Stomach (tissue), 4 donors: ENCODE measurements around the gene STEAP2.

Experiments
- CTCF ChIP-seq, 7 experiments: fragments of 450-650 bp in 4 of 7; fragments of 200-600 bp in 3 of 7; sonication (generic) in 3 of 7; IDR thresholded peaks; one replicate each; pipeline ENCODE4 v1.5.1; 2016 to 2019; ENCODE audit warnings: antibody characterized with exemption in 7 of 7, control low read depth in 2 of 7, mild to moderate bottlenecking in 1 of 7
- EP300 ChIP-seq: sonication (generic); formaldehyde crosslinking; IDR thresholded peaks from one replicate; pipeline ENCODE4 v1.6.1; 2017; ENCODE audit warnings: antibody characterized with exemption
- POLR2A ChIP-seq, 4 donors: fragments of 450-650 bp; IDR thresholded peaks; one replicate each; pipeline ENCODE4 v1.6.1; 2016; ENCODE audit warnings: antibody characterized with exemption in 4 of 4, control low read depth in 2 of 4, mild to moderate bottlenecking in 1 of 4, moderate library complexity in 1 of 4
- POLR2AphosphoS5 ChIP-seq, 3 donors: sonication (generic); formaldehyde crosslinking; IDR thresholded peaks; one replicate each; pipeline ENCODE4 v1.6.1; 2016; ENCODE audit warnings: antibody characterized with exemption in 3 of 3

GRCh38 chr7:90207956-90208355 is 3.6 kb upstream of the STEAP2 start:
- TF ChIP-seq EP300, result no peak
- no peak for TF ChIP-seq POLR2A (IDR thresholded peaks at IDR 0.05)
- no peak for TF ChIP-seq CTCF (IDR thresholded peaks at IDR 0.05)
- no peak for TF ChIP-seq POLR2AphosphoS5 (IDR thresholded peaks at IDR 0.05)
